GM10266 (cell line): ENCODE results near the gene NAA35.
"Not testable (repeated sequence)": the region's sequence is repeated elsewhere in the genome, so short reads cannot be mapped to it uniquely, and the experiment has no call there.

Experiments used
- DNase-seq: peaks from one replicate; pipeline ENCODE4 v3.0.0; 2012; ENCODE audit errors: extremely low spot score
- TF ChIP-seq, protein P1 (sequence below): IDR thresholded peaks from 2 replicates; pipeline ENCODE4 v1.5.1; 2012; ENCODE audit warnings: mild to moderate bottlenecking, low read depth; ENCODE audit not compliant: control insufficient read depth, insufficient read depth; ENCODE audit errors: missing control alignments

Gene NAA35

GRCh38 chr9:85904975-85905374 lies 36.0 kb upstream of the NAA35 start:
- TF ChIP-seq, protein P1, sequence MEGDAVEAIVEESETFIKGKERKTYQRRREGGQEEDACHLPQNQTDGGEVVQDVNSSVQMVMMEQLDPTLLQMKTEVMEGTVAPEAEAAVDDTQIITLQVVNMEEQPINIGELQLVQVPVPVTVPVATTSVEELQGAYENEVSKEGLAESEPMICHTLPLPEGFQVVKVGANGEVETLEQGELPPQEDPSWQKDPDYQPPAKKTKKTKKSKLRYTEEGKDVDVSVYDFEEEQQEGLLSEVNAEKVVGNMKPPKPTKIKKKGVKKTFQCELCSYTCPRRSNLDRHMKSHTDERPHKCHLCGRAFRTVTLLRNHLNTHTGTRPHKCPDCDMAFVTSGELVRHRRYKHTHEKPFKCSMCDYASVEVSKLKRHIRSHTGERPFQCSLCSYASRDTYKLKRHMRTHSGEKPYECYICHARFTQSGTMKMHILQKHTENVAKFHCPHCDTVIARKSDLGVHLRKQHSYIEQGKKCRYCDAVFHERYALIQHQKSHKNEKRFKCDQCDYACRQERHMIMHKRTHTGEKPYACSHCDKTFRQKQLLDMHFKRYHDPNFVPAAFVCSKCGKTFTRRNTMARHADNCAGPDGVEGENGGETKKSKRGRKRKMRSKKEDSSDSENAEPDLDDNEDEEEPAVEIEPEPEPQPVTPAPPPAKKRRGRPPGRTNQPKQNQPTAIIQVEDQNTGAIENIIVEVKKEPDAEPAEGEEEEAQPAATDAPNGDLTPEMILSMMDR: no peak
- DNase-seq: no peak

GRCh38 chr9:85905957-85906356 lies 35.0 kb upstream of the NAA35 start:
- TF ChIP-seq, protein P1: no peak
- DNase-seq: no peak

DNA sequence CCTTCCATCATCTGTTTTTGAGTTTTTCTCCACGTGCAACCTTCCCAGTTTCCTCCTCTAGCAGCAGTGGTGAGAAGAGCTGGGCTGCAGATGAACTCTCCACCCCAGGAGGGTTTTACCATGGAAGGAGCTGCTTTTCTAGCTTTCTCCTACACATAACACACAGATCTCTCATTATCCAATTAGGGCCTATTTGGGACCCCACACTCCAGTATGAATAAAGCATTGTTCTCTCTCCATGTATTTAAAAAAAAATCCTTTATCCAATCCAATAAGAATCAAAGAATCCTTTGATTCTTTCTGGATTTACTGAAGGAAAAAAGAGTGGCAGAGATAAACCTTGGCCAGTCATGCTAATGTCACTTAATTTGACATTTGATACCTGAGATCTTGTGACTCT lies 31.6 kb upstream of the NAA35 start:
- no peak for DNase-seq
- TF ChIP-seq, protein P1: no peak

- TF ChIP-seq, protein P1: no peak
- DNase-seq: no peak
Observed at GRCh38 chr9:85914108-85914507, 26.8 kb upstream of the NAA35 start.

- TF ChIP-seq, protein P1: no peak
Observed at GRCh38 chr9:85917756-85918155, 23.2 kb upstream of the NAA35 start.

DNA sequence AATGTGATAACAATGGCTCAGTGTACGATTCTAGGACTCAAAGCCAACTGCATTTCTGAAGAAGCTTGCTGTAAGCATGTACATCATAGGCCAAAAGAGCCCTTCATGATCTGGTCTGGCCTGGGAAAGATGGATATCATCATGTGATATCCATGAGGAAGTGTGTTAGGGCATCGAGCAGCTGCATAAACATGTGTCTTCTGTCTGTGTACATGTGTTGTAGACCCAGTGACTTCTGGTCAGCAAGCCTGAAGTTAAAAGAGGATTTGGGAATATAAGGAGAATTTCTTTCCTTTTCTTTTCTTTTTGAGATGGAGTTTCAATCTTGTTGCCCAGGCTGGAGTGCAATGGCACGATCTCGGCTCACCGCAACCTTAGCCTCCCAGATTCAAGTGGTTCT lies 15.5 kb upstream of the NAA35 start:
- TF ChIP-seq, protein P1: no peak
- DNase-seq: no peak

More at GRCh38 chr9:85917756-85918155, 23.2 kb upstream of the NAA35 start:
- DNase-seq: no peak

- TF ChIP-seq, protein P1: no peak
Observed at GRCh38 chr9:85927076-85927475, 13.9 kb upstream of the NAA35 start.

GRCh38 chr9:85931495-85931894 lies 9.5 kb upstream of the NAA35 start:
- TF ChIP-seq, protein P1: no peak
- DNase-seq: no peak

More at GRCh38 chr9:85927076-85927475, 13.9 kb upstream of the NAA35 start:
- DNase-seq: no peak

DNA sequence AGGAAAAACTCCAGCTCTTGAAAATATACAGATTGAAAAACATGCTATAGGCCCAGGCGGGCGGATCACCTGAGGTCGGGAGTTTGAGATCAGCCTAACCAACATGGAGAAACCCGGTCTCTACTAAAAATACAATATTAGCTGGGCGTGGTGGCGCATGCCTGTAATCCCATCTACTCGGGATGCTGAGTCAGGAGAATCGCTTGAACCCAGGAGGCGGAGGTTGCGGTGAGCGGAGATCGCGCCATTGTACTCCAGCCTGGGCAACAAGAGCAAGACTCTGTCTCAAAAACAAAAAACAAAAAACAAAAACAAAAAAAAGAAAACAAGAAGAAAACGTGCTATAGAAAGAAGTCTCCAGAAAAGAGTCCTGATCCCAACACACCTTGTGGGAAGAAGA lies 5.0 kb upstream of the NAA35 start:
- not testable (repeated sequence) for DNase-seq
